ENCODE measurements around the gene RSBN1. TPM values are rescaled to one million over a fixed set of nuclear protein-coding genes. Genes with fewer than 3 reads are reported as not detected.
"Not testable (repeated sequence)": the region's sequence is repeated elsewhere in the genome, so short reads cannot be mapped to it uniquely, and the experiment has no call there.

RSBN1 gene
- total RNA-seq, 1 donor from 2014 or later = 11.3 TPM

DNA sequence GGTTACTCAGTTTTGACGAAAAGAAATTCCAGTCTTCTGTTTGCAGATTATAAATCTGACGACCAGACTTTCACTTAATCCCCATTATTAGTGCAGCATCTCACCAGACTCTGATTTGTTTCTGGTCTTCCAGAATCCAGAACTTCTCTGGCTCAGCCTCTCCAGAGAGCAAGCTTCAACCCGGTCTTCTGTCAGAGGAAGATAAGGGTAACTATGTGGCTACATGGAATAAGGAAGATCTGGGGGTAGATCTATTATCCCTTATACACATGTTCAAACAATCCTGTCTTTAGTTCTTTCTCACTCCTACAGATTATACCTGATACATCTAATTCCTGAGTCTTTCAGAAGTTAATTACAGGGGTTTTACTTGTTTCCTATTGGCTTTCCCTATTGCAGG, 62.9 kb downstream of the RSBN1 start:
- DNase-seq (ENCODE audit: extremely low read depth, low read depth, low spot score) = no peak

DNA sequence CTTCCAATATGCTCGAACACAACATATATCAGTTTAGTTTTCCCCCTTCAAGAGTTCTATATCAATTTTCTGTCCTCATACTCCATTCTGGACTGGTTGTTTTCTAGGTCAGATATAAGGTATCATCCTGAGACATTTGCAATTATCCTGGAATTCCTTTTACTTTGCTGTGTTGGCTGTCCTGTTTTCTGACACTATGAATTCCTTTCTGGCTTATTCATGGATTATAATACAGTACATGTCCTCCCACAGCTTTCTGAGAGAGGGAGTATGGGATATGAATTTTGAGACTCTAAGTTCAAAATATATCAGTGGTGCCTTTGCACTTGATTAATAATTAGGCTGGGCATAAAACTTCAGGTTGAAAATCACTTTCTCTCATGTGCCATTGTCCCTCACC, 64.9 kb downstream of the RSBN1 start:
- DNase-seq (ENCODE audit: extremely low read depth, low read depth, low spot score) = no peak

DNA sequence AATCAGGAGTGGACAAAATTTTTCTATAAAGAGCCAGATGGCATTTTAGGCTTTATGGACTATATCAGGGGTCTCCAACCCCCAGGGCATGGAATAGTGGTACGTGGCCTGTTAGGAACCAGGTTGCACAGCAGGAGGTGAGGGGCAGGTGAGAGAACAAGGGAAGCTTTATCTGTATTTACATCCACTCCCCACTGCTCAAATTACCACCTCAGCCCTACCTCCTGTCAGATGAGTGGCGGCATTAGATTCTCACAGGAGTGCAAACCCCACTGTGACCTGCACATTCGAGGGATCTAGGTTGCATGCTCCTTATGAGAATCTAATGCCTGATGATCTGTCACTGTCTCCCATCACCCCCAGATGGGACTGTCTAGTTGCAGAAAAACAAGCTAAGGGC, 66.9 kb downstream of the RSBN1 start:
- no peak for DNase-seq (ENCODE audit: extremely low read depth, low read depth, low spot score)

DNA sequence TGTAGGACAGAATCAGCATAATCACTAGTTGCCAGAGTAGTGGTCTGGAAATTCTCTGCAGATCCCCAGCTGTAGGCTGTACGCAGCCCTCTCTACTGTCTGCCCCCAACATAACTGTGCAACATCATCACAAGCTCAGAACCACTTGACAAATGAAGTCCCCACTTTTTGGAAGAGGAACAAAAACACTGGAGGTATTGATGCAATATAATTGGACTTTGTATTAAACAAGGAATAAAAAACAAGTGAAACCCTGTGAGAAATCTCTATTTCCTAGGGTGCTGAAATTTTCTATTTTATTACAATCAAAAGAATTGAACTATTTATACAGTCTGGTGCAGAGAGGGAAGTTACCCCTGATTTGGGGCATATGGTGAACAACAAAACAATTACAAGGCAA, 68.2 kb downstream of the RSBN1 start:
- no peak for DNase-seq (ENCODE audit: extremely low read depth, low read depth, low spot score)

DNA sequence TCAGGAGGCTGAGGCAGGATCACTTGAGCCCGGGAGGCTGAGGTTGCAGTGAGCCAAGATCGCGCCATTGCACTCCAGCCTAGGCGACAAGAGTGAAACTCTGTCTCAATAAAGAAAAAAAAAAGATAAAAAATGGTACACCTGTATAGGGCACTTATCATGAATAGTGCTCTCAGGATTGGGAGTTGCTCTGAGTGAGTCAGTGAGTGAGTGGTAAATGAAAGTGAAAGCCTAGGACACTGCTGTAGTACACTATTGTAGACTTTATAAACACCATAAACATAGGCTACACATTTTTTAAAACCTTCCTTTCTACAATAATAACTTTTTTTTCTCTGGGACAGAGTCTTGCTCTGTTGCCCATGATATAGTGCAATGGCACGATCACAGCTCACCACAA, 69.8 kb downstream of the RSBN1 start:
- DNase-seq (ENCODE audit: extremely low read depth, low read depth, low spot score) = no peak

DNA sequence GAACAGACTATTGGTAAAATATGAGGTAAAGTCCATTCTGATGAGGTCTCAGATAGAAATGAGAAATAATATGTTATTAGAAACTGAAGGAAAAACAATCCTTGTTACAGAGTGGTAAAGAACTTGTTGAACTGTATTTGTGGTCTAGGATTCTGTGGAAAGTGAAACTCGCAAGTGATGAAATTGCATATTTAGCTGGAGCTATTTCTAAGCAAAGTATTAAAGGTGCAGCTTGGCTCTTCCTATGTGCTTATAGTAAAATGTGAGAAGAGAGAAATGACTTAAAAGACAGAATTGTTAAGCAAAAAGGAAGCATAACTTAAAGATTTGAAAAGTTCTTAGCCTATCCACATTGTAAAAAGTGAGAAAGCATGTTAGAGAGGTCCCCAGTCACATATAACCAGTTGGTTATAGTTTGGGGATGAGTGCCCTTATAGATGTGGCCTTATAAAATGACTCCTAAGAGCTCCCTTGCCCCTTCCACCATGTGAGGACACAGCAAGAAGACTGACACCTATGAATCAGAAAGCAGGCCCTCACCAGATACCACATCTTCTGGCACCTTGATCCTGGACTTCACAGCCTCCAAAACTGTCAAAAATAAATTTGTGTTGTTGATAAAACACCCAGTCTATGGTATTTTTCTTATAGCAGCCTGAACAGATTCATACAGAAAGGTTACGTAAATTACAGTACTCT, 77.8 kb downstream of the RSBN1 start:
- no peak for DNase-seq (ENCODE audit: extremely low read depth, low read depth, low spot score)

DNA sequence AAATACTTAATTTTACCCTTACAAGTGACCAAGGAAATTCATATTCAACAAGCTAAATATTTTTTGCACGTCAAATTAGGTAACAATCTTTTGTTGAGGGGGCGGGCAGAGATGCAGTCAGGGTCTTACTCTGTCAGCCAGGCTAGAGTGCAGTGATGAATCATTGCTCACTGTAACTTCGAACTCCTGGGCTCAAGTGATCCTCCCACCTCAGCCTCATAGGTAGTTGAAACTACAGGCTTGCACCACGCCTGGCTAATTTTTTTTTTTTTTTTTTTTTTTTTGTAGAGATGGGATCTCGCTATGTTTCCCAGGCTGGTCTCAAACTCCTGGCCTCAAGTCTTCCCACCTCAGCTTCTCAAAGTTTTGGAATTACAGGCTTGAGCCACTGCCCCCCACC, 79.5 kb downstream of the RSBN1 start:
- DNase-seq (ENCODE audit: extremely low read depth, low read depth, low spot score) = no peak

DNA sequence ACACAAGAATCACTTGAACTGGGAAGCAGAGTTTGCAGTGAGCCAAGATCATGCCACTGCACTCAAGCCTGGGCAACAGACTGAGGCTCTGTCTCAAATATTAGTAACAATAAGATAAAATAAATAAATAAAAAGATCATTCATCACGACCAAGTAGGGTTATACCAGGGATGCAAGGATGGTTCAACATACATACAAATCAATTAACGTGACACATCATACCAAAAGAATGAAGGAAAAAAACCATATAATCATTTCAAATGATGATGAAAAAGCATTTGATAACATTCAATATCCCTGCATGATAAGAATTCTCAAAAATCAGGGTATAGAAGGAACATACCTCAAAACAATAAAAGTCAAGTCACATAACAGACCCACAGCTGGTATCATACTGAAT, 91.3 kb downstream of the RSBN1 start:
- no peak for DNase-seq (ENCODE audit: extremely low read depth, low read depth, low spot score)

DNA sequence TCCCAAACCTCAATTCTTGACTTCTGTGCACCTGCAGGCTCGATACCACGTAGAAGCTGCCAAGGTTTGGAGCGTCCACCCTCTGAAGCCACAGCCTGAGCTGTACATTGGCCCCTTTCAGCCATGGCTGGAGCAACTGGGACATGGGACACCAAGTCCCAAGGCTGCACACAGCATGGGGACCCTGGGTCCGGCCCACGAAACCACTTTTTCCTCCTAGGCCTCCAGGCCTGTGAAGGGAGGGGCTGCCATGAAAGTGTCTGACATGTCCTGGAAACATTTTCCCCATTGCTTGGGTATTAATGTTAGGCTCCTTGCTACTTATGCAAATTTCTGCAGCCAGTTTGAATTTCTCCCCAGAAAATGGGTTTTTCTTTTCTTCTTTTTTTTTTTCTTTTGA, 93.7 kb downstream of the RSBN1 start:
- not testable (repeated sequence) for DNase-seq (ENCODE audit: extremely low read depth, low read depth, low spot score)

DNA sequence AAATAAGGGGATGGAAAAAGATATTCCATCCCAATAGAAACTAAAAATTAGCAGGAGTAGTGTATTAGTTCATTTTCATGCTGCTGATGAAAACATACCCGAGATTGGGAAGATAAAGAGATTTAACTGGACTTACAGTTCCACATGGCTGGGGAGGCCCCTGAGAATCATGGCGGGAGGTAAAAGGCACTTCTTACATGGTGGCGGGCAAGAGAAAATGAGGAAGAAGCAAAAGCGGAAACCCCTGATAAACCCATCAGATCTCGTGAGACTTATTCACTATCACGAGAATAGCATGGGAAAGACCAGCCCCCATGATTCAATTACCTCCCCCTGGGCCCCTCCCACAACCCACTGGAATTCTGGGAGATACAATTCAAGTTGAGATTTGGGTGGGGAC, 94.8 kb downstream of the RSBN1 start:
- DNase-seq (ENCODE audit: extremely low read depth, low read depth, low spot score) = not testable (repeated sequence)

DNA sequence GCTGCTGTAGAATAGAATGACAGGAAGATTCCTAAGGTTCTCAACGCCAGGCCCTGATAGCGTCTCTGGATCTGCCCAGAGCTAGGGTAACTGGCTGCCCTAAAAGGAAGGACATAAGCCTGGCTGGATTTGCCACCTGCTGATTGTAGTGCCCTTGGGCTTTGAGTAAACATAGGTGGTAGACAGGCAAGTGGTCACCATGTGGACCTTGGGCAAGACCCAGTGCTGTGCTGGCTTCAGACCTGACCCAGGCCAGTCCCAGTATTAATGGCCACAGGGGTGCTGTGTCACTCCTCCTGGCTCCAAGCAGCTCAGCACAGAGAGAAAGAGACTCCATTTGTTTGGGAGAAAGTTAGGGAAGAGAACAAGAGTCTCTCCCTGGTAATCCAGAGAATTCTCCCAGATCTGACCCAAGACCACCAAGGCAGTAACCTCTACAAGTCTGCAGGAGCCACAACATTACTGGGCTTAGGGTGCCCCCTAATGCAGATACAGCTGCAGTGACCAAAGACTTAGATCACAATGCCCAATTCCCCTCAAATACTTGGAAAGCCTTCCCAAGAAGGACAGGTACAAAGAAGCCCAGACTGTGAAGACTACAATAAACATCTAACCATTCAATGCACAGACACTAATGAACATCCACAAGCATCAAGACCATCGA, 97.5 kb downstream of the RSBN1 start:
- DNase-seq (ENCODE audit: extremely low read depth, low read depth, low spot score) = no peak

Other genes with a start within 250 kb of the RSBN1 start
- 37.7 and 38.7 TPM in 2 replicates for gene PHTF1, start 53.0 kb downstream of the RSBN1 start, total RNA-seq
- gene PTPN22, start 59.2 kb upstream of the RSBN1 start, total RNA-seq = 1.1 and 2.3 TPM in 2 replicates
- 0.10 and 0.23 TPM in 2 replicates for gene BCL2L15, start 75.1 kb upstream of the RSBN1 start, total RNA-seq
- gene AP4B1, start 92.3 kb upstream of the RSBN1 start, total RNA-seq = 25.5 and 31.5 TPM in 2 replicates
- gene DCLRE1B, start 92.8 kb upstream of the RSBN1 start, total RNA-seq = 4.9 and 8.1 TPM in 2 replicates
- gene HIPK1, start 116.8 kb upstream of the RSBN1 start, total RNA-seq = 23.9 and 33.6 TPM in 2 replicates
- 4.1 and 8.6 TPM in 2 replicates for gene OLFML3, start 167.0 kb upstream of the RSBN1 start, total RNA-seq

All from glomerular endothelial cell (primary cell).